Mesothelial cell of epicardium (in vitro differentiated cells): Measurements from ENCODE around the gene UCKL1. TPM values are rescaled to one million over a fixed set of nuclear protein-coding genes. Genes with fewer than 3 reads are reported as not detected.

Source experiments
- DNase-seq, 2 experiments: peaks; one replicate each; pipeline ENCODE4 v3.0.0; 2021; ENCODE audit warnings: low spot score in 2 of 2; ENCODE audit not compliant: unreplicated experiment in 2 of 2
- H3K27ac Mint-ChIP-seq: 2 replicates; pipeline ENCODE4 v1.8.0; 2021; ENCODE audit warnings: mixed read lengths
- H3K27me3 Mint-ChIP-seq: 2 replicates; pipeline ENCODE4 v1.8.0; 2021; ENCODE audit warnings: low read depth, mixed read lengths
- H3K36me3 Mint-ChIP-seq: 2 replicates; pipeline ENCODE4 v1.8.0; 2021; ENCODE audit warnings: mixed read lengths
- H3K4me1 Mint-ChIP-seq: 2 replicates; pipeline ENCODE4 v1.8.0; 2021; ENCODE audit warnings: mixed read lengths
- H3K4me3 Mint-ChIP-seq: 2 replicates; pipeline ENCODE4 v1.8.0; 2021; ENCODE audit warnings: mild to moderate bottlenecking, moderate library complexity, mixed read lengths
- H3K9me3 Mint-ChIP-seq: 2 replicates; pipeline ENCODE4 v1.8.0; 2021; ENCODE audit warnings: mixed read lengths
- total RNA-seq: library from RNA; stranded (reverse); gene quantifications from 3 replicates; pipeline ENCODE4 v1.2.1, GENCODE V29; 2021
- TF ChIP-seq, protein P1 (sequence below): fragments of 200-600 bp; sonication (generic); IDR thresholded peaks from one replicate; pipeline ENCODE4 v1.5.0; 2021; ENCODE audit warnings: antibody characterized with exemption; ENCODE audit not compliant: unreplicated experiment

Gene UCKL1
- total RNA-seq, 1 donor from 2014 or later: 60.0 TPM

DNA sequence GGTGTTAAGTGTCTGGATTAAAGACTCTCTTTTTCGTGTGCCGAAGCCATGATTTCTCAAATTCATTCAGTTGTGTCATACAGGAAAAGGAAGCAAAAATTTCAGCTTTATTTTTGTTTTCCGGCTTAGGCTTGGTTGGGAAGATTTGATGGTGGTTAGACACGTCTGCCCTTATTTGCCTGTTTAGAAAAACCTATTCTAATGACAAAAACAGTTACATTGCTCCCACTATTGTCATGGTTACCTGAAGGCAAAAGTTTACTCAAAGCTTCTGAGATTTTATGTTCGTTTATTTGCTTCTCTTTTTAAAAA lies 60.3 kb downstream of the UCKL1 start:
- TF ChIP-seq, protein P1, sequence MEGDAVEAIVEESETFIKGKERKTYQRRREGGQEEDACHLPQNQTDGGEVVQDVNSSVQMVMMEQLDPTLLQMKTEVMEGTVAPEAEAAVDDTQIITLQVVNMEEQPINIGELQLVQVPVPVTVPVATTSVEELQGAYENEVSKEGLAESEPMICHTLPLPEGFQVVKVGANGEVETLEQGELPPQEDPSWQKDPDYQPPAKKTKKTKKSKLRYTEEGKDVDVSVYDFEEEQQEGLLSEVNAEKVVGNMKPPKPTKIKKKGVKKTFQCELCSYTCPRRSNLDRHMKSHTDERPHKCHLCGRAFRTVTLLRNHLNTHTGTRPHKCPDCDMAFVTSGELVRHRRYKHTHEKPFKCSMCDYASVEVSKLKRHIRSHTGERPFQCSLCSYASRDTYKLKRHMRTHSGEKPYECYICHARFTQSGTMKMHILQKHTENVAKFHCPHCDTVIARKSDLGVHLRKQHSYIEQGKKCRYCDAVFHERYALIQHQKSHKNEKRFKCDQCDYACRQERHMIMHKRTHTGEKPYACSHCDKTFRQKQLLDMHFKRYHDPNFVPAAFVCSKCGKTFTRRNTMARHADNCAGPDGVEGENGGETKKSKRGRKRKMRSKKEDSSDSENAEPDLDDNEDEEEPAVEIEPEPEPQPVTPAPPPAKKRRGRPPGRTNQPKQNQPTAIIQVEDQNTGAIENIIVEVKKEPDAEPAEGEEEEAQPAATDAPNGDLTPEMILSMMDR: no peak

GRCh38 chr20:63895202-63895951 lies 60.8 kb downstream of the UCKL1 start:
- peaks cover 27% of the 10 kb centered on the region for H3K4me1 Mint-ChIP-seq
- TF ChIP-seq, protein P1: no peak
- no peaks in the 10 kb centered on the region for H3K27me3 Mint-ChIP-seq
- H3K4me3 Mint-ChIP-seq: peak overlapping the region; percentile 87
- H3K9me3 Mint-ChIP-seq: no peaks in the 10 kb centered on the region
- peak overlapping the region; percentile 97 for H3K27ac Mint-ChIP-seq
- H3K36me3 Mint-ChIP-seq: peaks cover 6% of the 10 kb centered on the region
- DNase-seq: no peak

More for the DNA sequence above, 60.3 kb downstream of the UCKL1 start:
- Mint-ChIP-seq H3K4me1 (peaks cover 27% of the 10 kb centered on the region), H3K9me3 (no peaks in the 10 kb centered on the region), H3K27me3 (no peaks in the 10 kb centered on the region), H3K36me3 (peaks cover 5% of the 10 kb centered on the region), H3K27ac (peak overlapping the region; percentile 97), H3K4me3 (peak overlapping the region; percentile 87)
- no peak for DNase-seq

GRCh38 chr20:63894358-63895201 lies 61.6 kb downstream of the UCKL1 start, which contains the start of gene DNAJC5:
DNAJC5 (plus strand) TSS chr20:63895126; CDS start chr20:63928346, 33,220 bp downstream.
- H3K27ac Mint-ChIP-seq: peak within 1 kb of the TSS; percentile 97
- H3K36me3 Mint-ChIP-seq: peaks cover 12% of the 10 kb centered on the region
- H3K27me3 Mint-ChIP-seq: no peaks in the 10 kb centered on the region
- H3K4me1 Mint-ChIP-seq: peaks cover 27% of the 10 kb centered on the region
- DNase-seq: peak; percentile 89 to 96
- peak within 1 kb of the TSS; percentile 87 for H3K4me3 Mint-ChIP-seq
- no peaks in the 10 kb centered on the region for H3K9me3 Mint-ChIP-seq
- TF ChIP-seq, protein P1: no peak

- DNase-seq: no peak
- Mint-ChIP-seq H3K4me3 (peak overlapping the region; percentile 79), H3K36me3 (peaks cover 15% of the 10 kb centered on the region), H3K9me3 (no peaks in the 10 kb centered on the region), H3K4me1 (peaks cover 24% of the 10 kb centered on the region), H3K27ac (peak overlapping the region; percentile 57), H3K27me3 (no peaks in the 10 kb centered on the region)
- TF ChIP-seq, protein P1: no peak
These were observed 62.2 kb downstream of the UCKL1 start for GRCh38 chr20:63893999-63894357.

DNA sequence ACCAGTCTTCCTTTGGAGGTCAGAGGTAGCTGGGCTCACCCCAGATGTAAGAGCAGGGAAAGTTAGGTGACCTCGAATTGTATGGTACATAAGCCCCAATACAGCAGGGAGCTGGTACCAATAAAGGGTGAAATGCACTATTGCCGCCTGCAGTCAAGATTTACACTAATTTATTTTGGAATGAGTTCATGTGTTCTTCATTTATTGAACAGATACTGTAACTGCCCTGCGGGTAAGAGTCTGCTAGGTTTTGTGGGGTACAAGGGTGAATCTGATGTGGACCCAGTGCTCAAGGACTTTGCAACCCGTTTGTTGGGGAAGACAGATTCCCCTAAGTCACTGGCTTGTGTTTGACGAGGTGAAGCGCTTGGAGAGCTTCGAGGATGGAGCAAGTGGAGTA lies 63.8 kb downstream of the UCKL1 start:
- no peak for DNase-seq
- Mint-ChIP-seq H3K27me3 (no peaks in the 10 kb centered on the region), H3K4me1 (peaks cover 19% of the 10 kb centered on the region), H3K27ac (no peak overlapping the region), H3K9me3 (no peaks in the 10 kb centered on the region), H3K36me3 (peaks cover 17% of the 10 kb centered on the region), H3K4me3 (no peak overlapping the region)
- TF ChIP-seq, protein P1: no peak
